ENCODE results near the gene SH3RF3.

DNA sequence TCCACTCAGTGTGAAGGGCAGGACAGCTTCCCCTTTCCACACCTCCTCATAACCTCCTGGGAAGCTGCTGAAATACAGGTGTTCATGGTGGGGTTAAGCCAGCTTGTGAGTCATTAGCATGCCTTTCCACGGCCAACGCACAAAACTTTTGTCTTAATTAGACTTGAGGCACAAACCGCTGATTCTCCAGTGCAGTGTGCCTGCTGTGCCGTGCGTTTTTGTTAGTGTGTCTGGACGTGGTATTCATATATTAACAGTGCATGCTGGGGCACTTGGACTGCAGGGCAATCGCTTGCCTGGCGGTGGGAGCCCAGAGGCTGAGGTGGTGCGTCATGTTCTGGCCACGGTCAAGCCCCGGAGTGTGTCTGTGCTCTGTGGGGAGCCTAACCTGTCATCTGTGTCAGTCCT is 156.2 kb downstream of the SH3RF3 start:
- TF ChIP-seq, protein P1, sequence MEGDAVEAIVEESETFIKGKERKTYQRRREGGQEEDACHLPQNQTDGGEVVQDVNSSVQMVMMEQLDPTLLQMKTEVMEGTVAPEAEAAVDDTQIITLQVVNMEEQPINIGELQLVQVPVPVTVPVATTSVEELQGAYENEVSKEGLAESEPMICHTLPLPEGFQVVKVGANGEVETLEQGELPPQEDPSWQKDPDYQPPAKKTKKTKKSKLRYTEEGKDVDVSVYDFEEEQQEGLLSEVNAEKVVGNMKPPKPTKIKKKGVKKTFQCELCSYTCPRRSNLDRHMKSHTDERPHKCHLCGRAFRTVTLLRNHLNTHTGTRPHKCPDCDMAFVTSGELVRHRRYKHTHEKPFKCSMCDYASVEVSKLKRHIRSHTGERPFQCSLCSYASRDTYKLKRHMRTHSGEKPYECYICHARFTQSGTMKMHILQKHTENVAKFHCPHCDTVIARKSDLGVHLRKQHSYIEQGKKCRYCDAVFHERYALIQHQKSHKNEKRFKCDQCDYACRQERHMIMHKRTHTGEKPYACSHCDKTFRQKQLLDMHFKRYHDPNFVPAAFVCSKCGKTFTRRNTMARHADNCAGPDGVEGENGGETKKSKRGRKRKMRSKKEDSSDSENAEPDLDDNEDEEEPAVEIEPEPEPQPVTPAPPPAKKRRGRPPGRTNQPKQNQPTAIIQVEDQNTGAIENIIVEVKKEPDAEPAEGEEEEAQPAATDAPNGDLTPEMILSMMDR (IDR thresholded peaks at IDR 0.05; ENCODE audit: low read depth, low read length): no peak
- TF ChIP-seq POLR2A (IDR thresholded peaks at IDR 0.05; ENCODE audit: extremely low read depth, insufficient read length): no peak
- TF ChIP-seq, protein P2, sequence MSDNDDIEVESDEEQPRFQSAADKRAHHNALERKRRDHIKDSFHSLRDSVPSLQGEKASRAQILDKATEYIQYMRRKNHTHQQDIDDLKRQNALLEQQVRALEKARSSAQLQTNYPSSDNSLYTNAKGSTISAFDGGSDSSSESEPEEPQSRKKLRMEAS (IDR thresholded peaks at IDR 0.05; ENCODE audit: low read depth, low read length): no peak

Measured in NB4 (cell line).